Skeletal muscle satellite cell (primary cell): ENCODE results near the gene IL15.
A peak's percentile ranks its signal among the peaks of the same experiment; 100 is the strongest.
"Not testable (repeated sequence)": the region's sequence is repeated elsewhere in the genome, so short reads cannot be mapped to it uniquely, and the experiment has no call there.

Experiments used
- H3K27me3 ChIP-seq: 2 replicates; pipeline ENCODE4 v1.7.0; 2013; ENCODE audit warnings: low read length; ENCODE audit not compliant: control insufficient read depth, insufficient read depth
- H3K36me3 ChIP-seq: 2 replicates; pipeline ENCODE4 v1.7.0; 2013; ENCODE audit warnings: mild to moderate bottlenecking, control low read depth, low read length; ENCODE audit not compliant: insufficient read depth
- H3K4me1 ChIP-seq: 2 replicates; pipeline ENCODE4 v1.7.0; 2013; ENCODE audit warnings: low read length; ENCODE audit not compliant: control insufficient read depth, insufficient read depth
- H3K4me2 ChIP-seq: 2 replicates; pipeline ENCODE4 v1.7.0; 2013; ENCODE audit warnings: mild to moderate bottlenecking, low read length
- H3K4me3 ChIP-seq: 2 replicates; pipeline ENCODE4 v1.7.0; 2013; ENCODE audit warnings: low read length
- H3K9ac ChIP-seq: 2 replicates; pipeline ENCODE4 v1.7.0; 2013; ENCODE audit warnings: mild to moderate bottlenecking, low read depth, low read length, moderate library complexity
- H3K9me3 ChIP-seq: replicated peaks from 2 replicates; pipeline ENCODE4 v1.7.0; 2013; ENCODE audit warnings: mild to moderate bottlenecking, control low read depth, low read length

The IL15 gene

DNA sequence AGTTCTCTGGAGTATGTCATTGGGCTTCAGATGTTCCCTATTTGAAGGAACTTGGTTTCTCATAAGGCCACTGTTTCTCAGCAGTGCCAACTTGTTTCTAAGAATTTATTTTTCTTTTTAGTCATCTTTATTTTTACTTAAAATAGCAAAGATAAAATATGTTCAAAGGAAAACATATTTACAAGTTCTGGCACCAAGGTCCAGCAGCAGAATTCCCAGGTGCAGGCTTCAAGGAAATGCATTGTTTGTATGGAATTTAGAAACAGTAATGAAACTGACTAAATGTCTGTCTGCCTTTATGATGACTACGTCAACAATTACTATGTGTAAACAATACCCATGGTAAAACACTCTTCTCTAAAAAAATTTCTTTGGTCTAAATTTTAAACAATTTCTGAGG lies 109.6 kb downstream of the IL15 start:
- no peaks in the 10 kb centered on the region for H3K27me3 ChIP-seq
- H3K4me2 ChIP-seq: no peak overlapping the region
- no peaks in the 10 kb centered on the region for H3K4me1 ChIP-seq
- no peak overlapping the region for H3K4me3 ChIP-seq
- no peaks in the 10 kb centered on the region for H3K36me3 ChIP-seq
- H3K9ac ChIP-seq: no peak overlapping the region
- H3K9me3 ChIP-seq: no peaks in the 10 kb centered on the region

DNA sequence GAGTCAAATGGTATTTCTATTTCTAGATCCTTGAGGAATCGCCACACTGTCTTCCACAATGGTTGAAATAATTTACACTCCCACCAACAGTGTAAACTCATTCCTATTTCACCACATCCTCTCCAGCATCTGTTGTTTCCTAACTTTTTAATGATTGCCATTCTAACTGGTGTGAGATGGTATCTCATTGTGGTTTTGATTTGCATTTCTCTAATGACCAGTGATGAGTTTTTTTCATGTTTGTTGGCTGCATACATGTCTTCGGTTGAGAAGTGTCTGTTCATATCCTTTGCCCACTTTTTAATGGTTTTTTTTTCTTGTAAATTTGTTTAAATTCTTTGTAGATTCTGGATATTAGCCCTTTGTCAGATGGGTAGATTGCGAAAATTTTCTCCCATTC lies 115.4 kb downstream of the IL15 start:
- not testable (repeated sequence) for H3K9ac ChIP-seq, H3K4me1 ChIP-seq, H3K4me2 ChIP-seq, H3K4me3 ChIP-seq, H3K27me3 ChIP-seq, H3K36me3 ChIP-seq, H3K9me3 ChIP-seq

- Histone ChIP-seq H3K4me2 (no peak overlapping the region), H3K27me3 (no peaks in the 10 kb centered on the region), H3K9ac (no peak overlapping the region), H3K36me3 (no peaks in the 10 kb centered on the region), H3K4me3 (no peak overlapping the region), H3K9me3 (no peaks in the 10 kb centered on the region), H3K4me1 (peaks cover 6% of the 10 kb centered on the region)
These were observed 120.9 kb downstream of the IL15 start for GRCh38 chr4:141757287-141757686.

GRCh38 chr4:141759796-141760425 lies 123.5 kb downstream of the IL15 start:
- Histone ChIP-seq H3K36me3 (no peaks in the 10 kb centered on the region), H3K9ac (no peak overlapping the region), H3K4me1 (peaks cover 6% of the 10 kb centered on the region), H3K4me2 (no peak overlapping the region), H3K9me3 (no peaks in the 10 kb centered on the region), H3K4me3 (no peak overlapping the region), H3K27me3 (no peaks in the 10 kb centered on the region)

DNA sequence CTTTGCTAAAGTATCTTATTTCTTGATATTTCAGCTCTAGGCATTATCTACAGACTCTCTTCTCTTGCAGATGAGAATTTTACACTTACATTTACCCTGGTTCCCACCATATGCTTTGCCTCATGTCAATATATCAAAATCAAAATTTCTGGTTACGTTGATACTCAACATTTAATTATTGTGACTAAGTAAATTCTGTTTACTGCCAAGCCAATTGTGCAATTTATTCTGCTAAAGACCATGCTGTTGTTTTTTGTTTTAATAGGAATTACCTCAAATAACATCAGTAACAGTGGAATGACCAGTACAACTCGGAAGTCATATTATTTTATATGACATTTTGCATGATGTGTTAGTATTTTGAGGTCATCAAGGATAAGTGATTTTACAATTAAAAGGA lies 125.5 kb downstream of the IL15 start:
- Histone ChIP-seq H3K9me3 (no peaks in the 10 kb centered on the region), H3K36me3 (no peaks in the 10 kb centered on the region), H3K4me1 (peaks cover 6% of the 10 kb centered on the region), H3K27me3 (no peaks in the 10 kb centered on the region), H3K9ac (no peak overlapping the region), H3K4me2 (no peak overlapping the region), H3K4me3 (no peak overlapping the region)

GRCh38 chr4:141763374-141763773 lies 127.0 kb downstream of the IL15 start:
- Histone ChIP-seq H3K9ac (no peak overlapping the region), H3K4me2 (no peak overlapping the region), H3K4me3 (no peak overlapping the region), H3K9me3 (no peaks in the 10 kb centered on the region), H3K36me3 (no peaks in the 10 kb centered on the region), H3K4me1 (peaks cover 6% of the 10 kb centered on the region), H3K27me3 (no peaks in the 10 kb centered on the region)

GRCh38 chr4:141768954-141769353 lies 132.6 kb downstream of the IL15 start:
- Histone ChIP-seq H3K4me3 (peak overlapping the region; percentile 16), H3K27me3 (no peaks in the 10 kb centered on the region), H3K4me1 (peaks cover 14% of the 10 kb centered on the region), H3K9ac (no peak overlapping the region), H3K4me2 (peak overlapping the region; percentile 62), H3K36me3 (no peaks in the 10 kb centered on the region), H3K9me3 (no peaks in the 10 kb centered on the region)

- Histone ChIP-seq H3K9ac (no peak overlapping the region), H3K4me3 (no peak overlapping the region), H3K36me3 (no peaks in the 10 kb centered on the region), H3K27me3 (no peaks in the 10 kb centered on the region), H3K4me2 (no peak overlapping the region), H3K4me1 (peaks cover 14% of the 10 kb centered on the region), H3K9me3 (no peaks in the 10 kb centered on the region)
These were observed 135.8 kb downstream of the IL15 start for GRCh38 chr4:141771889-141772830.

GRCh38 chr4:141772838-141773237 lies 136.5 kb downstream of the IL15 start:
- H3K4me2 ChIP-seq: no peak overlapping the region
- no peaks in the 10 kb centered on the region for H3K36me3 ChIP-seq
- no peak overlapping the region for H3K9ac ChIP-seq
- no peaks in the 10 kb centered on the region for H3K9me3 ChIP-seq
- H3K4me1 ChIP-seq: peaks cover 14% of the 10 kb centered on the region
- no peaks in the 10 kb centered on the region for H3K27me3 ChIP-seq
- H3K4me3 ChIP-seq: no peak overlapping the region

GRCh38 chr4:141782205-141782604 lies 145.8 kb downstream of the IL15 start:
- Histone ChIP-seq H3K9ac (no peak overlapping the region), H3K4me3 (no peak overlapping the region), H3K27me3 (no peaks in the 10 kb centered on the region), H3K4me1 (peaks cover 8% of the 10 kb centered on the region), H3K4me2 (no peak overlapping the region), H3K9me3 (no peaks in the 10 kb centered on the region), H3K36me3 (no peaks in the 10 kb centered on the region)
